Subcutaneous preadipocyte (primary cell): ENCODE data around the gene TMEM140. TPM values are rescaled to one million over a fixed set of nuclear protein-coding genes. Genes with fewer than 3 reads are reported as not detected.
A peak's percentile ranks its signal among the peaks of the same experiment; 100 is the strongest.

Experiments used
- small RNA-seq: library from RNA; depleted of rRNA; stranded (forward); fragments of <200 nt; gene quantifications from one replicate; pipeline ENCODE3, GENCODE V24; 2012
- total RNA-seq: library from RNA; depleted of rRNA; stranded (reverse); fragments of >200 nt; gene quantifications from 2 replicates; pipeline ENCODE4 v1.2.3, GENCODE V29; 2012

The TMEM140 gene
- total RNA-seq, result 3.9 and 7.7 TPM in 2 replicates

GRCh38 chr7:135147899-135148721 lies at the start of gene TMEM140:
TMEM140 (plus strand) TSS chr7:135148072; CDS start chr7:135164442, 16,370 bp downstream.

GRCh38 chr7:135170274-135170997 lies 22.6 kb downstream of the TMEM140 start, which contains the start of gene CYREN:
CYREN (minus strand) TSS chr7:135170707; CDS start chr7:135168922, 1,785 bp downstream.

GRCh38 chr7:135211179-135211945 lies 63.5 kb downstream of the TMEM140 start, which contains the start of gene WDR91:
WDR91 (minus strand) TSS chr7:135211526; CDS start chr7:135211502, 24 bp downstream.

Small RNAs within 50 kb of the gene (small RNA-seq; reads per million reads assigned to genes)
- gene MIR6509, result 0.38 reads per million, percentile 18 among the genes with 10 or more reads in this experiment

Other genes with a start within 250 kb of the TMEM140 start
- gene AGBL3, start 161.6 kb upstream of the TMEM140 start, total RNA-seq, result 0.73 and 0.78 TPM in 2 replicates
- 40.4 and 44.4 TPM in 2 replicates for gene CYREN, start 22.6 kb downstream of the TMEM140 start, total RNA-seq
- gene WDR91, start 63.5 kb downstream of the TMEM140 start, total RNA-seq, result 5.1 and 6.1 TPM in 2 replicates
- not detected in 2 replicates for gene STRA8, start 85.8 kb downstream of the TMEM140 start, total RNA-seq